Esophagus squamous epithelium (tissue), 5 donors: ENCODE data around the gene ALDH1A2. TPM values are rescaled to one million over a fixed set of nuclear protein-coding genes. Genes with fewer than 3 reads are reported as not detected.

Source experiments
- DNase-seq: peaks from one replicate; lab custom pipeline; 2025; lab: John Stamatoyannopoulos, UW
- H3K27ac ChIP-seq, 4 donors: fragments of 200-600 bp; sonication (generic); one replicate each; pipeline ENCODE4 v1.5.1; 2016 to 2019; ENCODE audit warnings: mild to moderate bottlenecking in 1 of 4
- H3K27me3 ChIP-seq, 4 donors: fragments of 200-600 bp; sonication (generic); 1 replicate in 3 of 4; 2 replicates in 1 of 4; pipeline versions ENCODE4 v1.5.1 to v1.6.0; 2017 to 2021; ENCODE audit warnings: antibody characterized with exemption in 1 of 4
- H3K36me3 ChIP-seq, 3 donors: fragments of 200-600 bp; sonication (generic); one replicate each; pipeline ENCODE4 v1.5.1; 2016 to 2019
- H3K4me1 ChIP-seq, 3 donors: fragments of 200-600 bp; sonication (generic); one replicate each; pipeline ENCODE4 v1.5.1; 2017 to 2019
- H3K4me3 ChIP-seq, 4 donors: fragments of 200-600 bp; sonication (generic); 1 replicate in 3 of 4; 2 replicates in 1 of 4; pipeline ENCODE4 v1.5.1; 2016 to 2019; ENCODE audit warnings: mild to moderate bottlenecking in 2 of 4, moderate library complexity in 1 of 4
- H3K9me3 ChIP-seq, 3 donors: fragments of 200-600 bp; sonication (generic); one replicate each; pipeline ENCODE4 v1.5.1; 2016 to 2019
- CTCF ChIP-seq, 6 experiments: fragments of 450-650 bp in 4 of 6; fragments of 200-600 bp in 2 of 6; sonication (generic) in 2 of 6; IDR thresholded peaks; one replicate each; pipeline ENCODE4 v1.5.1; 2016 to 2019; ENCODE audit warnings: antibody characterized with exemption in 6 of 6, mild to moderate bottlenecking in 4 of 6, moderate library complexity in 4 of 6
- POLR2A ChIP-seq, 4 donors: fragments of 450-650 bp; IDR thresholded peaks; one replicate each; pipeline ENCODE4 v1.6.1; 2017; ENCODE audit warnings: antibody characterized with exemption in 4 of 4, mild to moderate bottlenecking in 4 of 4, moderate library complexity in 3 of 4
- WGBS, 2 donors: methylation state at CpG; one replicate each; pipeline ENCODE4 v1.1.5; 2018; 5-methylcytosine and 5-hydroxymethylcytosine counted together
- intact Hi-C: fragments of 100-400 bp; cut with DNase I; formaldehyde crosslinking; loops from one replicate; pipeline ENCODE4 v1.15.0; 2022
- total RNA-seq, 4 donors: library from RNA; depleted of rRNA; stranded (reverse); fragments of >200 nt; gene quantifications; one replicate each; pipeline ENCODE4 v1.1.0, GENCODE V29; 2016
- donor health status: DM: yes; HTN: yes; CAD: no.

Gene ALDH1A2
- total RNA-seq, 4 donors from 2014 or later = 0.19 to 3.4 (median 0.55) TPM

- intact Hi-C loops = no loop called here
- WGBS, 2 donors = 45 to 55% methylated on average over 3 of the region's 3 CpGs
Observed at GRCh38 chr15:58058073-58058472, 7.4 kb downstream of the ALDH1A2 start.

DNA sequence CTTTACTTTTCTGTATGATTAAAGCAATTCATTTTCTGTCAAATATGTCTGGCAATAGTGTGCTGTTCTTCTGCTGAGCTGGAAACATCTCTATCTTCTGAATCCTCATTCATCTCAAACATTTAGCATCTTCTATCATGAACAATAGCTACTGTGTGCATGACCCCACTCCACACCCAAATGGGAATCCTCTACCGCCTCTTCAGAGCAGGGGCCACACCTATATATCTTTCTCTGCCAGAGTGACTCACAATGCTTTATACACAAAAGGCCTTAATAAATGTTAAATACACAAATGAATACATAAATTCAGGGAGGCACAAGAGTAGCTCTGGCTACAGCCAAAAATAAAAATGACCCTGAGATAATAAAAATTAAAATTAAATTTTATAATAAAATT is 8.0 kb downstream of the ALDH1A2 start:
- H3K4me3 ChIP-seq = no peak overlapping the region
- no peaks in the 10 kb centered on the region for H3K9me3 ChIP-seq
- intact Hi-C loops = no loop called here
- TF ChIP-seq CTCF (IDR thresholded peaks at IDR 0.05) (no peak), POLR2A (IDR thresholded peaks at IDR 0.05) (no peak)
- DNase-seq = no peak
- peaks cover 0 to 65% (median 3%) of the 10 kb centered on the region in 4 donors for H3K27me3 ChIP-seq
- no peak overlapping the region for H3K27ac ChIP-seq
- no peaks in the 10 kb centered on the region for H3K36me3 ChIP-seq
- H3K4me1 ChIP-seq = no peaks in the 10 kb centered on the region
- WGBS, 2 donors = 35 to 55% methylated on average over 1 of the region's 1 CpG

More at GRCh38 chr15:58058073-58058472, 7.4 kb downstream of the ALDH1A2 start:
- H3K4me1 ChIP-seq = no peaks in the 10 kb centered on the region
- no peak for TF ChIP-seq POLR2A (IDR thresholded peaks at IDR 0.05)
- TF ChIP-seq CTCF (IDR thresholded peaks at IDR 0.05) = no peak
- no peak overlapping the region for H3K27ac ChIP-seq
- H3K4me3 ChIP-seq = no peak overlapping the region
- no peaks in the 10 kb centered on the region for H3K36me3 ChIP-seq
- peaks cover 0 to 70% (median 3%) of the 10 kb centered on the region in 4 donors for H3K27me3 ChIP-seq
- DNase-seq = no peak
- H3K9me3 ChIP-seq = no peaks in the 10 kb centered on the region

GRCh38 chr15:58056015-58056414 is 9.5 kb downstream of the ALDH1A2 start:
- TF ChIP-seq CTCF (IDR thresholded peaks at IDR 0.05) = peak in 1 of 6 experiments; percentile 24
- no peak for TF ChIP-seq POLR2A (IDR thresholded peaks at IDR 0.05)
- H3K27ac ChIP-seq = no peak overlapping the region
- H3K4me1 ChIP-seq = no peaks in the 10 kb centered on the region
- DNase-seq = no peak
- intact Hi-C loops = no loop called here
- H3K9me3 ChIP-seq = no peaks in the 10 kb centered on the region
- H3K36me3 ChIP-seq = no peaks in the 10 kb centered on the region
- 79 to 84% methylated on average over 4 of the region's 4 CpGs for WGBS, 2 donors
- no peak overlapping the region for H3K4me3 ChIP-seq
- H3K27me3 ChIP-seq = peaks cover 0 to 51% (median 0%) of the 10 kb centered on the region in 4 donors

GRCh38 chr15:58053315-58054153 is 12.0 kb downstream of the ALDH1A2 start:
- WGBS, 2 donors = 72 to 79% methylated on average over 4 of the region's 4 CpGs
- H3K27me3 ChIP-seq = peaks cover 0 to 40% (median 0%) of the 10 kb centered on the region in 4 donors
- H3K4me3 ChIP-seq = no peak overlapping the region
- H3K4me1 ChIP-seq = no peaks in the 10 kb centered on the region
- H3K36me3 ChIP-seq = no peaks in the 10 kb centered on the region
- intact Hi-C loops = no loop called here
- no peak overlapping the region for H3K27ac ChIP-seq
- H3K9me3 ChIP-seq = no peaks in the 10 kb centered on the region
- no peak for TF ChIP-seq POLR2A (IDR thresholded peaks at IDR 0.05)
- TF ChIP-seq CTCF (IDR thresholded peaks at IDR 0.05) = no peak
- no peak for DNase-seq

DNA sequence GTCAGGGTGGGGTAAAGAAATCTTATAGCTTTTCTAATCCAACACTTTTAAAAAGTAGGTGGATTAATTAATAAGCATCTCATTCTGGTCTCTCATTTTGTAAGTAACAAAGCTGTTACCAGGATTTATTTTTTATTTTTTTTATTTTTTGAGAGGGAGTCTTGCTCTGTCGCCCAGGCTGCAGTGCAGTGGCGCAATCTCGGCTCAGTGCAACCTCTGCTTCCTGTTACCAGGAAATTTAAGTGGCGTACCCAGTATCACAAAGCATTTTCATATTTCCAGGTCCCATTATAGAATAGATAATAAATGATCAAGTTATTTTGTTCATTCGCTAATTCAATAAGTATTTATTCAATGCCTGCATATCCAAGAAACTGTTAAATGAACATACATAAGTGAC is 13.2 kb downstream of the ALDH1A2 start:
- intact Hi-C loops = no loop called here
- H3K4me1 ChIP-seq = no peaks in the 10 kb centered on the region
- no peak for TF ChIP-seq POLR2A (IDR thresholded peaks at IDR 0.05)
- no peak for TF ChIP-seq CTCF (IDR thresholded peaks at IDR 0.05)
- peaks cover 0 to 40% (median 0%) of the 10 kb centered on the region in 4 donors for H3K27me3 ChIP-seq
- no peak overlapping the region for H3K27ac ChIP-seq
- H3K36me3 ChIP-seq = no peaks in the 10 kb centered on the region
- no peak for DNase-seq
- 87 to 94% methylated on average over 5 of the region's 5 CpGs for WGBS, 2 donors
- H3K9me3 ChIP-seq = no peaks in the 10 kb centered on the region
- no peak overlapping the region for H3K4me3 ChIP-seq
